Neural cell (in vitro differentiated cells): ENCODE results near the gene MCCD1. TPM values are rescaled to one million over a fixed set of nuclear protein-coding genes. Genes with fewer than 3 reads are reported as not detected.

Experiments
- H2AFZ ChIP-seq: fragments of 200-600, 300-800 bp; sonication (generic), shearing (Covaris generic); 2 replicates; pipeline ENCODE4 v1.6.0; 2014; ENCODE audit warnings: low read depth, mild to moderate bottlenecking, antibody characterized with exemption, low read length, moderate library complexity
- H3F3A ChIP-seq: fragments of 200-600 bp; shearing (Covaris generic); 2 replicates; pipeline ENCODE4 v1.6.1; 2016; ENCODE audit warnings: mild to moderate bottlenecking, moderate library complexity, mixed read lengths, antibody characterized with exemption, low read length; ENCODE audit not compliant: insufficient read depth, poor library complexity, severe bottlenecking
- H3K27ac ChIP-seq: fragments of 200-600, 300-800 bp; sonication (generic), shearing (Covaris generic); 2 replicates; pipeline ENCODE4 v1.5.1; 2014; ENCODE audit warnings: mild to moderate bottlenecking, low read length, moderate library complexity
- H3K27me3 ChIP-seq: fragments of 300-800, 200-600 bp; sonication (generic), shearing (Covaris generic); 2 replicates; pipeline ENCODE4 v1.6.0; 2014; ENCODE audit warnings: mild to moderate bottlenecking, low read depth, low read length, moderate library complexity; ENCODE audit not compliant: insufficient read depth
- H3K36me3 ChIP-seq: fragments of 300-800, 200-600 bp; sonication (generic), shearing (Covaris generic); 2 replicates; pipeline ENCODE4 v1.5.1; 2014; ENCODE audit warnings: mild to moderate bottlenecking, antibody characterized with exemption, low read length, moderate library complexity; ENCODE audit not compliant: insufficient read depth
- H3K4me2 ChIP-seq: fragments of 300-800, 200-600 bp; sonication (generic), shearing (Covaris generic); 2 replicates; pipeline ENCODE4 v1.6.0; 2014; ENCODE audit warnings: mild to moderate bottlenecking, low read length
- H3K4me3 ChIP-seq: fragments of 300-800, 200-600 bp; sonication (generic), shearing (Covaris generic); 2 replicates; pipeline ENCODE4 v1.5.1; 2014; ENCODE audit warnings: mild to moderate bottlenecking, low read length, moderate library complexity
- H3K79me2 ChIP-seq: fragments of 200-600 bp; shearing (Covaris generic); replicated peaks from 2 replicates; pipeline ENCODE4 v1.6.0; 2014; ENCODE audit warnings: mild to moderate bottlenecking, low read length, moderate library complexity; ENCODE audit not compliant: insufficient read depth
- H3K9ac ChIP-seq: fragments of 300-800, 200-600 bp; sonication (generic), shearing (Covaris generic); 2 replicates; pipeline ENCODE4 v1.6.1; 2016; ENCODE audit warnings: mild to moderate bottlenecking, low read length, mixed read lengths
- H3K9me2 ChIP-seq: fragments of 200-600 bp; shearing (Covaris generic); 2 replicates; pipeline ENCODE4 v1.6.1; 2016; ENCODE audit warnings: mild to moderate bottlenecking, low read length, mixed read lengths; ENCODE audit not compliant: insufficient read depth
- H3K9me3 ChIP-seq: fragments of 200-600, 300-800 bp; sonication (generic), shearing (Covaris generic); 2 replicates; pipeline ENCODE4 v1.6.1; 2016; ENCODE audit warnings: mild to moderate bottlenecking, mixed run types, low read length, moderate library complexity, mixed read lengths
- H4K20me1 ChIP-seq: fragments of 200-600 bp; shearing (Covaris generic); 2 replicates; pipeline ENCODE4 v1.6.1; 2016; ENCODE audit warnings: mild to moderate bottlenecking, mixed run types; ENCODE audit not compliant: insufficient read depth
- CTCF ChIP-seq: fragments of 450-650 bp; IDR thresholded peaks from 2 replicates; pipeline ENCODE4 v1.5.1; 2014; ENCODE audit warnings: antibody characterized with exemption, mild to moderate bottlenecking, moderate library complexity; ENCODE audit not compliant: poor library complexity, severe bottlenecking
- EP300 ChIP-seq: fragments of 450-650 bp; conservative IDR thresholded peaks from 2 replicates; pipeline ENCODE4 v1.6.1; 2014; ENCODE audit warnings: antibody characterized with exemption, mild to moderate bottlenecking, moderate library complexity; ENCODE audit not compliant: poor library complexity, severe bottlenecking
- EZH2 ChIP-seq: fragments of 200-600, 300-800 bp; shearing (Covaris generic), sonication (generic); IDR thresholded peaks from 2 replicates; pipeline ENCODE4 v1.6.1; 2014; ENCODE audit warnings: antibody characterized with exemption, low read length, borderline replicate concordance, mild to moderate bottlenecking; ENCODE audit not compliant: insufficient read depth, poor library complexity, severe bottlenecking
- POLR2AphosphoS5 ChIP-seq: IDR thresholded peaks from 2 replicates; pipeline ENCODE4 v1.6.1; 2012
- RAD21 ChIP-seq: fragments of 450-650 bp; conservative IDR thresholded peaks from 2 replicates; pipeline ENCODE4 v1.6.1; 2014; ENCODE audit warnings: antibody characterized with exemption, mild to moderate bottlenecking, moderate library complexity
- REST ChIP-seq: IDR thresholded peaks from 2 replicates; pipeline ENCODE4 v1.6.1; 2012; ENCODE audit warnings: borderline replicate concordance
- SMC3 ChIP-seq: fragments of 450-650 bp; conservative IDR thresholded peaks from 2 replicates; pipeline ENCODE4 v1.6.1; 2014; ENCODE audit warnings: antibody characterized with exemption, mild to moderate bottlenecking, moderate library complexity; ENCODE audit not compliant: poor library complexity
- TAF1 ChIP-seq: IDR thresholded peaks from 2 replicates; pipeline ENCODE4 v1.6.1; 2012; ENCODE audit warnings: low read depth
- polyA plus RNA-seq: library from polyadenylated mRNA; depleted of rRNA; stranded (reverse); fragments of >200 nt; gene quantifications from 2 replicates; pipeline ENCODE4 v1.2.3, GENCODE V29; 2014

Gene MCCD1
- polyA plus RNA-seq, 1 donor from 2014 or later, result not detected

GRCh38 chr6:31530659-31531058 lies 1.9 kb downstream of the MCCD1 start:
- no peak overlapping the region for H3K9ac ChIP-seq
- no peak overlapping the region for H3K4me2 ChIP-seq
- peaks cover 4% of the 10 kb centered on the region for H3K79me2 ChIP-seq
- no peak for TF ChIP-seq EP300
- TF ChIP-seq TAF1, result no peak
- TF ChIP-seq CTCF, result no peak
- TF ChIP-seq SMC3, result no peak
- no peak for TF ChIP-seq POLR2AphosphoS5
- TF ChIP-seq RAD21, result no peak
- no peak for TF ChIP-seq REST
- H3K27me3 ChIP-seq, result no peaks in the 10 kb centered on the region
- peaks cover 3% of the 10 kb centered on the region for H3F3A ChIP-seq
- H3K4me3 ChIP-seq, result no peak overlapping the region
- no peaks in the 10 kb centered on the region for H3K9me3 ChIP-seq
- no peak overlapping the region for H3K27ac ChIP-seq
- H4K20me1 ChIP-seq, result peaks cover 12% of the 10 kb centered on the region
- H2AFZ ChIP-seq, result no peak overlapping the region
- H3K36me3 ChIP-seq, result no peaks in the 10 kb centered on the region
- no peaks in the 10 kb centered on the region for H3K9me2 ChIP-seq

GRCh38 chr6:31531162-31531561 lies 2.4 kb downstream of the MCCD1 start:
- H2AFZ ChIP-seq, result no peak overlapping the region
- H3K79me2 ChIP-seq, result peaks cover 4% of the 10 kb centered on the region
- peaks cover 3% of the 10 kb centered on the region for H3F3A ChIP-seq
- no peak for TF ChIP-seq REST
- no peak for TF ChIP-seq EZH2
- TF ChIP-seq SMC3, result no peak
- TF ChIP-seq CTCF, result no peak
- TF ChIP-seq EP300, result no peak
- TF ChIP-seq RAD21, result no peak
- TF ChIP-seq TAF1, result no peak
- no peaks in the 10 kb centered on the region for H3K27me3 ChIP-seq
- H4K20me1 ChIP-seq, result peaks cover 16% of the 10 kb centered on the region
- no peak overlapping the region for H3K4me3 ChIP-seq
- no peak overlapping the region for H3K27ac ChIP-seq
- no peak overlapping the region for H3K4me2 ChIP-seq
- no peaks in the 10 kb centered on the region for H3K9me3 ChIP-seq
- no peaks in the 10 kb centered on the region for H3K36me3 ChIP-seq
- no peaks in the 10 kb centered on the region for H3K9me2 ChIP-seq
- no peak overlapping the region for H3K9ac ChIP-seq
